A549 (cell line): ENCODE data around the gene HSD17B7. TPM values are rescaled to one million over a fixed set of nuclear protein-coding genes. Genes with fewer than 3 reads are reported as not detected.

Experiments used
- ATAC-seq, 2 experiments: fragments of 200-7000 bp in 1 of 2; fragments of >200 bp in 1 of 2; cut with Nextera tagmentation in 1 of 2; cut with Tn5 transposase in 1 of 2; 3 replicates each; pipeline versions ENCODE4 v1.8.0 to v1.9.1; 2018 to 2020; ENCODE audit warnings: mild to moderate bottlenecking in 1 of 2, moderate library complexity in 1 of 2
- CTCF ChIA-PET: fragments of 300-600 bp; sonication (Branson Sonifier 250); formaldehyde crosslinking; extraction: SDS; loops from one replicate; lab custom pipeline; 2021; ENCODE audit warnings: antibody characterized with exemption, inconsistent platforms; lab: Yijun Ruan, JAX
- POLR2A ChIA-PET: fragments of 350-600 bp; formaldehyde crosslinking; extraction: SDS; loops from one replicate; lab custom pipeline; 2021; ENCODE audit warnings: antibody characterized with exemption, inconsistent platforms; lab: Yijun Ruan, JAX
- DNase-seq, 2 experiments: peaks; one replicate each; pipeline versions ENCODE4 v3.0.0 to v3.0.0-alpha.2; 2011 to 2016; ENCODE audit warnings: low read depth in 1 of 2, low spot score in 1 of 2
- FAIRE-seq: peaks from 2 replicates; lab custom pipeline; 2011; peaks lifted over from hg19 to GRCh38; lab: Jason Lieb, UNC
- H3K27ac ChIP-seq, 2 experiments: fragments of >200 bp; sonication (Bioruptor Twin); formaldehyde crosslinking; 3 replicates each; pipeline ENCODE4 v1.5.1; 2016 to 2017
- H3K4me1 ChIP-seq: fragments of >200 bp; sonication (Bioruptor Twin); formaldehyde crosslinking; 3 replicates; pipeline ENCODE4 v1.6.1; 2016
- H3K4me2 ChIP-seq: fragments of >200 bp; sonication (Bioruptor Twin); formaldehyde crosslinking; 3 replicates; pipeline ENCODE4 v1.6.1; 2016
- H3K4me3 ChIP-seq: fragments of >200 bp; sonication (Bioruptor Twin); formaldehyde crosslinking; 3 replicates; pipeline ENCODE4 v1.5.1; 2016
- H3K9me3 ChIP-seq: fragments of >200 bp; sonication (Bioruptor Twin); formaldehyde crosslinking; 3 replicates; pipeline ENCODE4 v1.6.1; 2016
- CHD2 ChIP-seq: fragments of 150-350 bp; IDR thresholded peaks from 2 replicates; pipeline ENCODE4 v1.6.1; 2014; ENCODE audit warnings: low read length; ENCODE audit not compliant: partially characterized antibody
- CTCF ChIP-seq: fragments of >200 bp; sonication (Bioruptor Twin); formaldehyde crosslinking; IDR thresholded peaks from 3 replicates; pipeline ENCODE4 v1.5.1; 2016
- E2F6 ChIP-seq: IDR thresholded peaks from 2 replicates; pipeline ENCODE4 v1.6.1; 2012; ENCODE audit warnings: low read depth, borderline replicate concordance
- EHF ChIP-seq: fragments of 250-450 bp; sonication (Bioruptor Pico); IDR thresholded peaks from 2 replicates; pipeline ENCODE4 v1.5.0; 2020; ENCODE audit warnings: mild to moderate bottlenecking
- ELK1 ChIP-seq: fragments of 150-350 bp; IDR thresholded peaks from 2 replicates; pipeline ENCODE4 v1.6.1; 2014; ENCODE audit warnings: low read depth, mild to moderate bottlenecking, low read length
- ESRRA ChIP-seq: fragments of 150-350 bp; IDR thresholded peaks from 2 replicates; pipeline ENCODE4 v1.6.1; 2014; ENCODE audit warnings: mild to moderate bottlenecking, low read length, borderline replicate concordance
- FOSB ChIP-seq: fragments of 250-450 bp; sonication (Bioruptor Pico); IDR thresholded peaks from 2 replicates; pipeline ENCODE4 v1.5.0; 2020; ENCODE audit warnings: mild to moderate bottlenecking, moderate library complexity
- FOXS1 ChIP-seq: fragments of 250-450 bp; sonication (Bioruptor Pico); IDR thresholded peaks from 2 replicates; pipeline ENCODE4 v1.5.0; 2020; ENCODE audit warnings: mild to moderate bottlenecking, moderate library complexity
- HOXA7 ChIP-seq: fragments of 250-450 bp; sonication (Bioruptor Pico); IDR thresholded peaks from 2 replicates; pipeline ENCODE4 v1.5.0; 2020; ENCODE audit warnings: mild to moderate bottlenecking, moderate library complexity
- KDM5A ChIP-seq: fragments of 200-600 bp; sonication (generic); IDR thresholded peaks from 2 replicates; pipeline ENCODE4 v1.6.1; 2016; ENCODE audit warnings: antibody characterized with exemption, mild to moderate bottlenecking
- MAFK ChIP-seq: fragments of 450-650 bp; IDR thresholded peaks from 2 replicates; pipeline ENCODE4 v1.6.1; 2014; ENCODE audit not compliant: partially characterized antibody
- MAX ChIP-seq: IDR thresholded peaks from 2 replicates; pipeline ENCODE4 v1.6.1; 2012
- NR3C1 ChIP-seq: fragments of >200 bp; sonication (Bioruptor Twin); formaldehyde crosslinking; IDR thresholded peaks from 3 replicates; pipeline ENCODE4 v1.6.1; 2017
- PHF8 ChIP-seq: fragments of 200-600 bp; sonication (generic); IDR thresholded peaks from 2 replicates; pipeline ENCODE4 v1.6.1; 2016; ENCODE audit warnings: low read depth, mild to moderate bottlenecking, antibody characterized with exemption, moderate library complexity, borderline replicate concordance
- POLR2A ChIP-seq: IDR thresholded peaks from 2 replicates; pipeline ENCODE4 v1.6.1; 2012; ENCODE audit warnings: mild to moderate bottlenecking, low read length
- POLR2AphosphoS2 ChIP-seq: conservative IDR thresholded peaks from 2 replicates; pipeline ENCODE4 v1.6.1; 2012; ENCODE audit warnings: low read length, improper control_type of control experiment, inconsistent platforms
- RCOR1 ChIP-seq: fragments of 150-350 bp; IDR thresholded peaks from 2 replicates; pipeline ENCODE4 v1.6.1; 2014; ENCODE audit warnings: antibody characterized with exemption, low read length, low read depth
- RFX5 ChIP-seq: fragments of 450-650 bp; IDR thresholded peaks from 2 replicates; pipeline ENCODE4 v1.7.1; 2014; ENCODE audit warnings: antibody characterized with exemption, mild to moderate bottlenecking, moderate library complexity
- TFCP2L1 ChIP-seq: fragments of 250-450 bp; sonication (Bioruptor Pico); IDR thresholded peaks from 2 replicates; pipeline ENCODE4 v1.5.0; 2021; ENCODE audit warnings: mild to moderate bottlenecking
- TP53 ChIP-seq: fragments of 250-450 bp; sonication (Bioruptor Pico); IDR thresholded peaks from 2 replicates; pipeline ENCODE4 v1.5.0; 2021; ENCODE audit warnings: mild to moderate bottlenecking, moderate library complexity
- WGBS: methylation state at CpG from one replicate; pipeline ENCODE4 v1.1.6; 2017; ENCODE audit errors: missing lambda C conversion rate; 5-methylcytosine and 5-hydroxymethylcytosine counted together
- polyA plus RNA-seq, 4 experiments: library from polyadenylated mRNA; depleted of rRNA in 3 of 4; stranded (reverse); fragments of >200 nt; fragmentation: RNase III in 1 of 4; extraction: RNeasy Plus Mini Kit Qiagen cat#74134 plus additional on column Dnase treatment in 1 of 4; gene quantifications; 2 replicates in 3 of 4; 3 replicates in 1 of 4; pipeline ENCODE4 v1.2.3, GENCODE V29; 2011 to 2017

The HSD17B7 gene
- polyA plus RNA-seq, 2 of the 4 experiments (the other 2 are of a cell fraction): 14.0 to 22.1 TPM

GRCh38 chr1:162835157-162835899 is 44.8 kb downstream of the HSD17B7 start:
- ChIA-PET CTCF (interaction anchor here (1.3 to 2.7 kb wide), 4 partner anchors 12 to 340 kb away, joined by 3 to 11 read pairs (median 4); no protein-coding TSS in a partner anchor), POLR2A (no interaction called here)
- H3K27ac ChIP-seq: no peak overlapping the region
- H3K4me2 ChIP-seq: no peak overlapping the region
- WGBS: 3% methylated on average over 3 of the region's 3 CpGs
- no peak for ATAC-seq
- H3K4me1 ChIP-seq: no peaks in the 10 kb centered on the region
- H3K9me3 ChIP-seq: peaks cover 7% of the 10 kb centered on the region; the same call in 2 of the 3 replicates
- TF ChIP-seq TFCP2L1 (no peak), CTCF (no peak), MAFK (no peak), E2F6 (no peak), MAX (no peak), ESRRA (no peak), ELK1 (no peak)
- no peak for DNase-seq
- no peak overlapping the region for H3K4me3 ChIP-seq
- FAIRE-seq: no peak

GRCh38 chr1:162838863-162839262 is 48.4 kb downstream of the HSD17B7 start:
- ChIA-PET POLR2A (no interaction called here), CTCF (no interaction called here)
- no peak for ATAC-seq
- Histone ChIP-seq H3K4me3 (no peak overlapping the region), H3K4me1 (no peaks in the 10 kb centered on the region), H3K9me3 (peaks cover 7% of the 10 kb centered on the region; the same call in 2 of the 3 replicates), H3K4me2 (no peak overlapping the region), H3K27ac (no peak overlapping the region)
- TF ChIP-seq EHF (CRISPR knock-in tag) (no peak), NR3C1 (no peak), POLR2AphosphoS2 (no peak), PHF8 (no peak), FOSB (no peak), TP53 (CRISPR knock-in tag) (no peak), ESRRA (no peak), RFX5 (no peak), KDM5A (no peak), MAX (no peak), POLR2A (no peak), HOXA7 (CRISPR knock-in tag) (no peak), CHD2 (no peak), FOXS1 (CRISPR knock-in tag) (no peak), RCOR1 (no peak)
- no peak for FAIRE-seq
- DNase-seq: no peak
- 52% methylated on average over 4 of the region's 4 CpGs for WGBS
